GM10266 (cell line): ENCODE data around the gene ERICH4.

ENCODE experiments used
- DNase-seq: peaks from one replicate; pipeline ENCODE4 v3.0.0; 2012; ENCODE audit errors: extremely low spot score
- TF ChIP-seq, protein P1 (sequence below): IDR thresholded peaks from 2 replicates; pipeline ENCODE4 v1.5.1; 2012; ENCODE audit warnings: mild to moderate bottlenecking, low read depth; ENCODE audit not compliant: control insufficient read depth, insufficient read depth; ENCODE audit errors: missing control alignments

The ERICH4 gene

DNA sequence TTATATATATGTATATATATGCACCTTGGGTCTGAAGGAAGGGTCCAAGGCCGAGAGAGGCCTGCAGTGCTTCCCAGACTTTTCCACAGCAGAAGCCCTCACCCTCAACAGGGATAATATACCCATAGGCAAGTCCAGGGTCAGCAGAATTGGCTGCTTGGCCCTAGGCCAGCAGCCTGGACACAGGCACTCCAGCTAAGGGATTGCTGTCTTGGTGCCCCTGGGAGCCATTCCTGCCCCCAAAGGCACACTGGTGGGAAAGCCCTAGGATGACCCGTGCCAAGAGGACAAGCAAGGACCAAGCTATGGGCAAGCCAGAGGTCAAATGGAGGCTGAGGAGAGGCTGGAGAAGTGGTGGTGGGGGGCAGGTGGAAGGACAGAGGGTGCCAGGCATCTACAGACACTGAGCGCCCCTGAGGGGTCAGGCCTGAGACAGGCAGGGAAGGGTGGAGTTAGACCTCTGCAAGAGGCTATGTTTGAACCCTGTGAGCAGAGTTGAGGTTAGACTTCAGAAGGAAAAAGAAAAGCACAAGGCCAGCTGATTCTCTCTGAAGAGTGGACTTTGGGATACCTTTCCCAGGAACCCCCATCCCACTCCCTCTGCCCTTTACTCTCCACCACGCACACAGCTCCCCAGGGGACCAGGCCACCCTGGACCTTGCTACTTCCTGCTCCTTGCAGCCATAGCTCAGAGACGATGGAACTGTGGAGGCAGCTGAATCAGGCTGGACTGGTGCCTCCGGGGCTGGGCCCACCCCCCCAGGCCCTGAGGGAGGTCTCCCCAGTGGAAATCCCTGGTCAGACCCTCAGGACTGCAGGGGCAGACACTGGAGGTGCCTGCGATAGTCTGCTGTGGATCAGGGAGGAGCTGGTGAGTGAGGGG is at the start of gene ERICH4:
TSS of gene ERICH4 (plus strand) at position 684 of the 883 bp plus-strand sequence. CDS start at position 698, 14 bp downstream.
- DNase-seq = no peak
- TF ChIP-seq, protein P1, sequence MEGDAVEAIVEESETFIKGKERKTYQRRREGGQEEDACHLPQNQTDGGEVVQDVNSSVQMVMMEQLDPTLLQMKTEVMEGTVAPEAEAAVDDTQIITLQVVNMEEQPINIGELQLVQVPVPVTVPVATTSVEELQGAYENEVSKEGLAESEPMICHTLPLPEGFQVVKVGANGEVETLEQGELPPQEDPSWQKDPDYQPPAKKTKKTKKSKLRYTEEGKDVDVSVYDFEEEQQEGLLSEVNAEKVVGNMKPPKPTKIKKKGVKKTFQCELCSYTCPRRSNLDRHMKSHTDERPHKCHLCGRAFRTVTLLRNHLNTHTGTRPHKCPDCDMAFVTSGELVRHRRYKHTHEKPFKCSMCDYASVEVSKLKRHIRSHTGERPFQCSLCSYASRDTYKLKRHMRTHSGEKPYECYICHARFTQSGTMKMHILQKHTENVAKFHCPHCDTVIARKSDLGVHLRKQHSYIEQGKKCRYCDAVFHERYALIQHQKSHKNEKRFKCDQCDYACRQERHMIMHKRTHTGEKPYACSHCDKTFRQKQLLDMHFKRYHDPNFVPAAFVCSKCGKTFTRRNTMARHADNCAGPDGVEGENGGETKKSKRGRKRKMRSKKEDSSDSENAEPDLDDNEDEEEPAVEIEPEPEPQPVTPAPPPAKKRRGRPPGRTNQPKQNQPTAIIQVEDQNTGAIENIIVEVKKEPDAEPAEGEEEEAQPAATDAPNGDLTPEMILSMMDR = no peak

GRCh38 chr19:41395355-41395754 is 47.6 kb upstream of the ERICH4 start:
- DNase-seq = no peak
- TF ChIP-seq, protein P1 = no peak

- TF ChIP-seq, protein P1 = no peak
- DNase-seq = peak; percentile 97
These were observed 45.6 kb upstream of the ERICH4 start, which contains the start of the genes BCKDHA and EXOSC5 for GRCh38 chr19:41397086-41398049. BCKDHA (plus strand) TSS chr19:41397818; CDS start chr19:41397828, 10 bp downstream. EXOSC5 (minus strand) TSS chr19:41397359; CDS start chr19:41397328, 31 bp downstream.

- TF ChIP-seq, protein P1 = no peak
- DNase-seq = no peak
These were observed 44.9 kb upstream of the ERICH4 start for GRCh38 chr19:41398050-41398418.

DNA sequence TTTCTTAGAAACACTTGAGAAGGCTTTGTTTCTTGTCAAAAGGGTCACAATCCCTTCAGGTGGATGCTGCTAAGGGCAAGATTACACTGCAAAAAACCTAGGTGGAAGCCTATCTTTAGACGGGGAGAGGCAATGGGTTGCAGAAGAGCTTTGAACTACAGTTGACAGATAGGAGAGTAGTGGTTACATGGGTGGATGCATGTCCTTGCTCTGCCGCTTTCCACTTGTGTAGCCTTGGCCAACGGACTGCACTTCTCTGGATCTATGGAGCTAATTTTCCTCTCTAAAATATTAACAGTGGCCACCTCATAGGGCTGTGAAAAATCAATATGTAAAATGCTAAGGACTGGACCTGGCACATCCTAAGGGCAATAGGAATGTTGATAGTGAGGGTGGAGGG is 44.4 kb upstream of the ERICH4 start:
- TF ChIP-seq, protein P1 = no peak
- DNase-seq = no peak

DNA sequence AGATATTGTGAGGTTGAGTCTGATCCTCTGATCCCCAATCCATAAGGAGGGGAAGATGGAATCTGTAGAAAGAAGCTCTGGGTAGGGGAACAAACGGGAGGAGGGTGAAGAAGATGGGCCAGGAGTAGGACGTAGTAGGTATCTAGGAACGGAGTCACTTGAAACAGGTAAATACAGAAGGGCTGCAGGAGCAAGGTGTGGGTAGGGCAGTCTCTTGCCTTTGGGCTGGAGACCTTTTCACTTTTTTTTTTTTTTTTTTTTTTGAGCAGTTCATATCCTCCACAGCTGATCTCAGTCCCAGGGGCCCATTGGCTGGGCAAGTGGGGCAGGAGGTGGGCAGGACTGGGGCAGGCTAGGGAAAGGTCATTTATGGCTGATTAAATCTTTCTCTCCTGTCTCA is 43.9 kb upstream of the ERICH4 start:
- DNase-seq = no peak
- TF ChIP-seq, protein P1 = no peak

DNA sequence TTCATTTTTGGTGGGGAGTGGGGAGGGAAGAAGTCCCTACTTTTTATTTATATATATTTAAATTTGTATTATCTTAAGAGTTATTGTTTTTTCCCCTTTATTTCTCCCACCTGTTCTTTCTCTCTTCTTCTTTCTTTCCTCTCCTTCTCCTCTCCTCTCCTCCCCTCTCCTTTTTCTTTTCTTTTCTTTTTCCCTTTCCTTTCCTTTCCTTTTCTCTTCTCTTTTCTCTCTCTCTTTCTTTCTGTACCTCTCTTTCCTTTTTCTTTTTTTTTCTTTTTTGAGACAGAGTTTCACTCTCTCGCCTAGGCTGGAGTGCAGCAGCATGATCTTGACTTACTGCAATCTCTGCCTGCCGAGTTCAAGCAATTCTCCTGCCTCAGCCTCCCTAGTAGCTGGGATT is 43.4 kb upstream of the ERICH4 start:
- TF ChIP-seq, protein P1 = no peak
- no peak for DNase-seq
